GM12864 (cell line): Measurements from ENCODE around the gene MYL6.

ENCODE experiments used
- DNase-seq: peaks from one replicate; pipeline ENCODE4 v3.0.0-alpha.2; 2011; ENCODE audit warnings: low read depth
- H3K4me3 ChIP-seq: 2 replicates; pipeline ENCODE4 v1.5.1; 2011; ENCODE audit warnings: mild to moderate bottlenecking, low read depth, low read length, control low read depth
- TF ChIP-seq, protein P1 (sequence below): IDR thresholded peaks from 2 replicates; pipeline ENCODE4 v1.5.1; 2011; ENCODE audit warnings: low read depth, mild to moderate bottlenecking, moderate library complexity, low read length, control low read depth, inconsistent platforms; ENCODE audit errors: missing control alignments

MYL6 gene

DNA sequence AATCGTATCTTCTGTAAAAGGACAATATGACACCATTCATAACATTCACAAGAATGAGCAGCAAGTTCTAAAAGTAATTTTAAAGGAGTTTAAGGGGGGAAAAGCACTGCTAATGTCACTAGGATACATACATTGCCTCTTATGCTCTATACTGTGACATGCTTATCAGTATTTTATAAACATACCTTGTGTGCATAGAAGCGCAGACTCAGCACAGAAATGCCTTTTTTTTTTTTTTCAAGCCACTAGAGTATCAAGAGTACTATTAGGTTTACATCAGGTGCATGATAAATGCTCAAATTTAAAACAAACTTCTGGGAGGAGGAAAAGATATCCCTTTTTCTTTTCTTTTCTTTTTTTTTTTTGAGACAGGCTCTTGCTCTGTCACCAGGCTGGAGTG, 44.7 kb downstream of the MYL6 start:
- TF ChIP-seq, protein P1, sequence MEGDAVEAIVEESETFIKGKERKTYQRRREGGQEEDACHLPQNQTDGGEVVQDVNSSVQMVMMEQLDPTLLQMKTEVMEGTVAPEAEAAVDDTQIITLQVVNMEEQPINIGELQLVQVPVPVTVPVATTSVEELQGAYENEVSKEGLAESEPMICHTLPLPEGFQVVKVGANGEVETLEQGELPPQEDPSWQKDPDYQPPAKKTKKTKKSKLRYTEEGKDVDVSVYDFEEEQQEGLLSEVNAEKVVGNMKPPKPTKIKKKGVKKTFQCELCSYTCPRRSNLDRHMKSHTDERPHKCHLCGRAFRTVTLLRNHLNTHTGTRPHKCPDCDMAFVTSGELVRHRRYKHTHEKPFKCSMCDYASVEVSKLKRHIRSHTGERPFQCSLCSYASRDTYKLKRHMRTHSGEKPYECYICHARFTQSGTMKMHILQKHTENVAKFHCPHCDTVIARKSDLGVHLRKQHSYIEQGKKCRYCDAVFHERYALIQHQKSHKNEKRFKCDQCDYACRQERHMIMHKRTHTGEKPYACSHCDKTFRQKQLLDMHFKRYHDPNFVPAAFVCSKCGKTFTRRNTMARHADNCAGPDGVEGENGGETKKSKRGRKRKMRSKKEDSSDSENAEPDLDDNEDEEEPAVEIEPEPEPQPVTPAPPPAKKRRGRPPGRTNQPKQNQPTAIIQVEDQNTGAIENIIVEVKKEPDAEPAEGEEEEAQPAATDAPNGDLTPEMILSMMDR = no peak
- no peak overlapping the region for H3K4me3 ChIP-seq
- DNase-seq = no peak

DNA sequence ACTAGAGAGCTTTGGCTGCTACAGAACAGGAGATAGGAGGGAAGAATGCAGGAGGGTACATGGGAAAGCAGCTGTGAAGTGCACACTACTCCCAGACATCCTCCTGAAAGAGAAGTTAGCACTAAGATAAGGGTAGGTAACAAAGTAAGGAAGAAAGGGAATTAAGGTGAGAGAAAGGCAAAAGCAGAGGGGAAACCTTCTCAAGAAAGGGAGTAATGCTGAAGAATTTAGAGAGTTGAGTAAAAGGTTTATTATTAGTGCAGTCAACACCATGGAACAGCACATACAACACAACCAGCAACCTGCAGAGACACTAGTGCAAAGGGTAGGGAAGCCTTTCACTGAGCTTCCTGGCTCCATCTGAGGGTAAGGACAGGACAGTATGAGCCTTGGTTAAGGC, 46.1 kb downstream of the MYL6 start:
- TF ChIP-seq, protein P1 = no peak
- no peak overlapping the region for H3K4me3 ChIP-seq
- DNase-seq = no peak

DNA sequence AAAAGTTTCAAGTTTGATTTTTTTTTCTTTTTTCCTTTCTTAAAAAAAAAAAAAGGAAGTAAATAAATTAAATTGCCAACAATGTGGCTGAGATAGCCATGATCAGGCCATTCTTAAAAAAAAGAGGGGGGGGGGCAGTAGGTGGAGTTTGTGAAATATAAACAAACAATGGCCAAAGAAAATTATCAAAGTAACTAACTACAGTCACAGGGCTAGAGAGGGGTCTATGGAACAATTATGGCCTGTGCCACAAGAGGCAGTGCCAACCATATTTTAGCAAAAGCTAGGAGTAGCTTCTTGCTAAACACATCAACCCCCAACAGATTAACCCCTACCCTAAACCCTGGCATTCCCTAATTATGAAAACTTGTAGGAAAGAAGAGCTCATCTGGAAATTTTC, 47.3 kb downstream of the MYL6 start:
- no peak for DNase-seq
- TF ChIP-seq, protein P1 = peak; percentile 10

DNA sequence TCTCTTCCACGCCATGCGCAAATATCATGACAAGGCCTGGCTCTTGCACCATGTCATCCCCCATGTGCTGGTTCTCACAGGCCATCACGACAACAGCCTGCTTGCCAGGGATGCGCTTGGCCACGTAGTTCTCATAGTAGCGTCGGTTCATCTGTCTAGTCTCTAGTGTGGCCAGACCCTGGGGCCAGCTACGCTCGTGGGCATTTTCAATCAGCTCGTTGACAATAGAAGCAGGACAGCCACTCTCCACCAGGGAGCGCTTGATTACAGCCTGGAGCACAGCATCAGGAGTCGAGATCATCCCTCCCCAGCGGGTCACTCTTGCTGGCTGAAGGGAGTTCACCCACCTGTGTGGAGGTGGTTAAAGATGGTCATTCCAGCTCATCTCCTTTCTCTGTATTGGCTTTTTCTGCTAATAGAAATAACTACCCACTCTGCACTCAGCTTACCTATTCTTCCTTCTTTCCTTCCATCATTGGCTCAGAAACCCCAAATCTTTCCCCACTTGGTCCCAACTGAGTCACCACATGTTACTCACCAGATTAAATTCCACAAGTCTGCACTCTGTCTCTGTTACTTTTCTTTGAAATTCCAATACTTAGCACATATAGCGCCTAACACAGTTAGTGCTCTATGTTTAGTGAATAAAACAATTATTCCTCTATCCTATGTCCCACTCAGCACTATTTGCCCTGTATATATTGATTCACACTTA, 48.5 kb downstream of the MYL6 start:
- DNase-seq = no peak
- no peak overlapping the region for H3K4me3 ChIP-seq
- TF ChIP-seq, protein P1 = peak; percentile 63

More for the DNA sequence above, 47.3 kb downstream of the MYL6 start:
- H3K4me3 ChIP-seq = no peak overlapping the region

DNA sequence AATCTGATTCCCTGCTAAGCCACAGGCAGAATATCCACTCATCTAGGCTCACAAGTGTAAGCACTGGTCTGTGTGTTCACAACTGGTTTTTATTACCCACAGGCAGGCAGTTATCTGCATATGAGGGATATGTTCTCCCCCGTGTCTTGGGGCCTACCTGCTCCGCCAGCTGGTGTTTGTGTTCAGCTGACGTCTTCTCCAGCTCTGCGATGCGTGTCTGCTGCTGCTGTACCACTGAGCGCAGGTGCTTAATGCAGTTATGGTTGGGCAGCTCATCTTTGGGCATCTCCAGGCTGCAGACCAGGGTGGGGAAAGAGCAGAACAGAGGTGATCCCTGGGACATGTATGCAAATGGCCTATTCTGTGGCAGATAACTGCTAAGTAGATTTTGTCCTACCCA, 49.8 kb downstream of the MYL6 start:
- no peak overlapping the region for H3K4me3 ChIP-seq
- TF ChIP-seq, protein P1 = no peak
- DNase-seq = no peak
